HFF-Myc (cell line): ENCODE results near the gene ITGA4.

Experiments
- DNase-seq: peaks from one replicate; pipeline ENCODE4 v3.0.0-alpha.2; 2011; ENCODE audit warnings: low read depth; ENCODE audit errors: extremely low read depth
- H3K4me3 ChIP-seq: replicated peaks from 2 replicates; pipeline ENCODE4 v1.5.1; 2011; ENCODE audit warnings: low read depth, mild to moderate bottlenecking, control low read depth, low read length
- TF ChIP-seq, protein P1 (sequence below): IDR thresholded peaks from 2 replicates; pipeline ENCODE4 v1.5.1; 2012; ENCODE audit warnings: mild to moderate bottlenecking, low read depth, low read length, control low read depth; ENCODE audit errors: missing control alignments

Gene ITGA4

DNA sequence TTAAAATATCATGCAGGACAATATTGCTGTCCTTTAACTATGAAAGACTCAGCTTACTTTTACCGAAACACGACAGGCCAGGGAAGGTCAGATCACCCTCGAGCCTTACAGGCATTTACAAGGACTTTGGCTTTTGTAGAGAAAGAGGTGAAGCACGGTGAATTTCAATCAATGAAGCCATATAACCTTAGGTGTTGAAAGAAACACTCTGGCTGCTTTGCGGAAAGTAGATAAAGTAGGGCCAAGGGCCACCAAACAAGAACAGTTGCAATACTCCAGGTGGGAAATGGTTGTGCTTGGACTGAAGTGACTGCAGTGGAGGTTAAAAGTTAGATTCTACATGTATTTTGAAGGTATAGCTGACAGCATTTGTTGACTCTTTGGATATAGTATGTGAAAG, 119.2 kb downstream of the ITGA4 start:
- H3K4me3 ChIP-seq, result no peak overlapping the region
- DNase-seq, result no peak
- TF ChIP-seq, protein P1, sequence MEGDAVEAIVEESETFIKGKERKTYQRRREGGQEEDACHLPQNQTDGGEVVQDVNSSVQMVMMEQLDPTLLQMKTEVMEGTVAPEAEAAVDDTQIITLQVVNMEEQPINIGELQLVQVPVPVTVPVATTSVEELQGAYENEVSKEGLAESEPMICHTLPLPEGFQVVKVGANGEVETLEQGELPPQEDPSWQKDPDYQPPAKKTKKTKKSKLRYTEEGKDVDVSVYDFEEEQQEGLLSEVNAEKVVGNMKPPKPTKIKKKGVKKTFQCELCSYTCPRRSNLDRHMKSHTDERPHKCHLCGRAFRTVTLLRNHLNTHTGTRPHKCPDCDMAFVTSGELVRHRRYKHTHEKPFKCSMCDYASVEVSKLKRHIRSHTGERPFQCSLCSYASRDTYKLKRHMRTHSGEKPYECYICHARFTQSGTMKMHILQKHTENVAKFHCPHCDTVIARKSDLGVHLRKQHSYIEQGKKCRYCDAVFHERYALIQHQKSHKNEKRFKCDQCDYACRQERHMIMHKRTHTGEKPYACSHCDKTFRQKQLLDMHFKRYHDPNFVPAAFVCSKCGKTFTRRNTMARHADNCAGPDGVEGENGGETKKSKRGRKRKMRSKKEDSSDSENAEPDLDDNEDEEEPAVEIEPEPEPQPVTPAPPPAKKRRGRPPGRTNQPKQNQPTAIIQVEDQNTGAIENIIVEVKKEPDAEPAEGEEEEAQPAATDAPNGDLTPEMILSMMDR, result no peak

DNA sequence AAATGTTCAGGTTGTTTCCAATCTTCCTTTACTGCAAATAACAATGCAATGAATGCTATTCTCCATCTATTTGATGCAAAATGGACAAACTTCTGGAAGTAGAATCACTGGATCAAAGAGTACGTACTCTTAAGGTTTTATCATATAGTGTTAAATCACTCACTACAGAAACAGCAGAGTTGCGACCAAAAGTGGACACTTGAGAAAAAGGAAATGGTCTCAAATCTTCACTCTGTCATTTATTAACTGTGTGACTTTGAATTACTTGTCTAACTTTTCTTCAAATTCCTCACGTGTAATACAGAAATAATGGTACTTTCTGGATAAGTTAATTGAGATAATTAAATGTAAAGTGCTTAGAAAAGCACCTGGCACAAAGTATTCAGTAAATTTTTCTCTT, 121.6 kb downstream of the ITGA4 start:
- TF ChIP-seq, protein P1, result no peak
- no peak overlapping the region for H3K4me3 ChIP-seq
- DNase-seq, result no peak

DNA sequence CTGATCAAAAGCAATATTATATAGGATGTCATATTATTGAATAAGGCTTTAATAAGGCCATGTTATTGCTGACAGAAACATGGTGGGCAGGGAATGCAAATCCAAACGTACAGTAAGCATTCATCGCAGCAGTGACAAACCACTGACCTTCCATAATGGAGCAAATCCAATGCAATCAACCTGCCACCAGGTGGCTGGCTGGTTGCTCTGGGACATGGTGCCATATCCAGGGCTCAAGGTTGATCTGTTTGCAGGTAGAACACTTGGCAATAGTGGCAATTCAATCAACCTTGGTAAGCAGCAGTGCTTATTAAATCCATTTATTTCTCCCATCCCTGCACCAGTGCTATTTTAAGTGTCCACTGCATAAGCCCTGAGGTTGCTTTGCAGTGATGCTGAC, 124.3 kb downstream of the ITGA4 start:
- H3K4me3 ChIP-seq, result no peak overlapping the region
- DNase-seq, result no peak
- TF ChIP-seq, protein P1, result peak; percentile 4

DNA sequence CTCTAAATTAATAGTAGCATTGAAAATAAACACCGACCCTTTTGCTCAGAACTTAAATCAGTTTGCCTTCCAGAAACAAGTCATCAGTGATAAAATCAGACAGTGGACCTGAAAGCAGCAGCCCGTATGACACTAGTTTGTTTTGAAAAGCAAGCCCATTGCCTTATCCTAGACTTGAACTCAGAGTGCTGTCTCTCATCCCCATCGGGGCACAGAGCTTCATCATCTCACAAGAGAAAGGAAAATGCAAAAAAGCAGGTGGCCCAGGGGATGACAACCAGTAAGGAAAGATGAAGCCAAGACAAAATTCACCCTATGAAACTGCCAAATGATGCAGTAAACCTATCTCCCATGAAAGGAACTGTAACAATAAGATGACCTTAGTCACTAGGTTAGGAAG, 128.5 kb downstream of the ITGA4 start:
- DNase-seq, result no peak
- TF ChIP-seq, protein P1, result no peak
- H3K4me3 ChIP-seq, result no peak overlapping the region
